ENCODE results near the gene SPDEF. TPM values are rescaled to one million over a fixed set of nuclear protein-coding genes. Genes with fewer than 3 reads are reported as not detected.

The SPDEF gene
- total RNA-seq, 1 donor from 2014 or later: 3.5 TPM

DNA sequence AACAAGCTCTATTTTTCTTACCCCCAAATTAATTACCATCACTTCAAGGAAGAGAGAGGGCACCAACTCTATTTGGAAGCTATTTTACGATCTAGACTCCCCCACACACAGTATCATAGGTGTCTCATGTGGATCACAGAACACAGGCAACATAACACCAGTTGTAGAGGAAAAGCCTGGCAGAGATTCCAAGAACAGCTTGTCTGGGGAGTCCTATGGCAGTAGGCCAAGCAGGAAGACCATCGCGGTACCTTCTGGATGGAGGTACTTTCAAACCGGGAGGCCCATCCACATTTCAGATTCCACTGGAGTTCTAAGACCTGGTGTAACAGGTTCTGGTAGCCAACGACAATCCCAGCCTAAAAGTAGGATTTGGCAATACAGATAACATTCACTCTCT, 37.6 kb upstream of the SPDEF start:
- TF ChIP-seq, protein P1, sequence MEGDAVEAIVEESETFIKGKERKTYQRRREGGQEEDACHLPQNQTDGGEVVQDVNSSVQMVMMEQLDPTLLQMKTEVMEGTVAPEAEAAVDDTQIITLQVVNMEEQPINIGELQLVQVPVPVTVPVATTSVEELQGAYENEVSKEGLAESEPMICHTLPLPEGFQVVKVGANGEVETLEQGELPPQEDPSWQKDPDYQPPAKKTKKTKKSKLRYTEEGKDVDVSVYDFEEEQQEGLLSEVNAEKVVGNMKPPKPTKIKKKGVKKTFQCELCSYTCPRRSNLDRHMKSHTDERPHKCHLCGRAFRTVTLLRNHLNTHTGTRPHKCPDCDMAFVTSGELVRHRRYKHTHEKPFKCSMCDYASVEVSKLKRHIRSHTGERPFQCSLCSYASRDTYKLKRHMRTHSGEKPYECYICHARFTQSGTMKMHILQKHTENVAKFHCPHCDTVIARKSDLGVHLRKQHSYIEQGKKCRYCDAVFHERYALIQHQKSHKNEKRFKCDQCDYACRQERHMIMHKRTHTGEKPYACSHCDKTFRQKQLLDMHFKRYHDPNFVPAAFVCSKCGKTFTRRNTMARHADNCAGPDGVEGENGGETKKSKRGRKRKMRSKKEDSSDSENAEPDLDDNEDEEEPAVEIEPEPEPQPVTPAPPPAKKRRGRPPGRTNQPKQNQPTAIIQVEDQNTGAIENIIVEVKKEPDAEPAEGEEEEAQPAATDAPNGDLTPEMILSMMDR (IDR thresholded peaks at IDR 0.05): no peak
- Histone ChIP-seq H3K4me3 (no peak overlapping the region), H3K36me3 (peaks cover 12% of the 10 kb centered on the region), H3K9me3 (no peaks in the 10 kb centered on the region), H3K27ac (no peak overlapping the region), H3K4me1 (peaks cover 24% of the 10 kb centered on the region), H3K27me3 (ENCODE audit: low read depth) (no peaks in the 10 kb centered on the region)
- ATAC-seq: no peak
- intact Hi-C loops (cut with DNase I): no loop called here
- no peak for DNase-seq

DNA sequence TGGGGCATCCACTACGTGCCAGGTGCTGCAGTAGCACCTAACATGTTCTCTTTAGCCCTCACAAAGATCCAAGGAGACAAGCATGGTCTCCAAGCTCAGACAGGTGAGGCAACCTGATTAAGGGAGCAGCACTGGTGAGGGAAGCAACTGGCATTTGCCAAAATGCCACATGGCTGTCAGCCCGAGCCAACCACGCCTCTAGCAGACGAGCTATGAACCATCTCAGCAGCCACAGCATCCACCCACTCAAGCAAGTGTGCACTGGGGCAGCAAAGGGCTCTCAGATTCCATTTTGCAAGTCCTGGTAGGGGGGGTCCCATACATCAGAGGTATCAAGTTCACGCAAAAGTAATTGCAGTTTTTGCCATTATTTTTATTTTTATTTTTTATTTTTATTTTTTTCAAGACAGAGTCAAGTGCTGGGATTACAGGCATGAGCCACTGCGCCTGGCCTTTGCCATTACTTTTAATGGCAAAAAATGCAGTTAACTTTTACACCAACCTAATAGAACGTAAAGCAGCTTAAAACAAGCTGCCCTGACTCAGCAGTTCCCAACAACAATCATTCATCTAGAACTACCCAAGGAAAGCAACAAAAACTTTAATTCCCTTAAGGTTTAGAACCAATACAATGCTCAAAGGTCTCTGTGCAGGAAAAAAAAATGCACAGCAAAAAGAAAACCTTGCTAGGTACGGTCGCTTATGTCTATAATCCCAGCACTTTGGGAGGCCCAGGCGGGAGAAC, 36.3 kb upstream of the SPDEF start:
- H3K27ac ChIP-seq: no peak overlapping the region
- intact Hi-C loops (cut with DNase I): no loop called here
- no peak for DNase-seq
- H3K27me3 ChIP-seq (ENCODE audit: low read depth): no peaks in the 10 kb centered on the region
- TF ChIP-seq, protein P1 (IDR thresholded peaks at IDR 0.05): no peak
- H3K36me3 ChIP-seq: peaks cover 24% of the 10 kb centered on the region
- H3K4me1 ChIP-seq: peaks cover 13% of the 10 kb centered on the region
- no peak overlapping the region for H3K4me3 ChIP-seq
- ATAC-seq: no peak
- no peaks in the 10 kb centered on the region for H3K9me3 ChIP-seq

DNA sequence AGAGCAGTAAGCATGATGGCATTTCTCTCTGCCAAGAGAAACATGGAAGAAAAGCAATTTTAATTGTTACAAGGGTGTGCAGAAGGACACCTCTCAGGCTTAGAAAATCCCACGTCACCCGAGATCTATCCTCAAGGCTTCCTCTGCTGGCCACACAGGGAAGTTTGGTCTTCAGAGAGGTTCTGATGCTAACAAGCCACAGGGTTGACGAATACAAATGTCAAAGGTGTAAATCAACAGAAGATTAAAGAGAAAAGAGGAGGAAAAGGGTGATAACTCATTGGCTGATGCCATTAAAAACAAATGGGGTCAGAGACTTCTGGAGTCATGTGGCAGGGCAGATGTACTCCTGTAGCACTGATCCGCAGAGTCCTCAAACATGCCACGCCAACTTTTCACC, 33.6 kb upstream of the SPDEF start:
- Histone ChIP-seq H3K4me3 (no peak overlapping the region), H3K27ac (no peak overlapping the region), H3K36me3 (peaks cover 24% of the 10 kb centered on the region), H3K9me3 (no peaks in the 10 kb centered on the region), H3K4me1 (peaks cover 10% of the 10 kb centered on the region), H3K27me3 (ENCODE audit: low read depth) (no peaks in the 10 kb centered on the region)
- DNase-seq: no peak
- ATAC-seq: no peak
- intact Hi-C loops (cut with DNase I): no loop called here
- TF ChIP-seq, protein P1 (IDR thresholded peaks at IDR 0.05): no peak

DNA sequence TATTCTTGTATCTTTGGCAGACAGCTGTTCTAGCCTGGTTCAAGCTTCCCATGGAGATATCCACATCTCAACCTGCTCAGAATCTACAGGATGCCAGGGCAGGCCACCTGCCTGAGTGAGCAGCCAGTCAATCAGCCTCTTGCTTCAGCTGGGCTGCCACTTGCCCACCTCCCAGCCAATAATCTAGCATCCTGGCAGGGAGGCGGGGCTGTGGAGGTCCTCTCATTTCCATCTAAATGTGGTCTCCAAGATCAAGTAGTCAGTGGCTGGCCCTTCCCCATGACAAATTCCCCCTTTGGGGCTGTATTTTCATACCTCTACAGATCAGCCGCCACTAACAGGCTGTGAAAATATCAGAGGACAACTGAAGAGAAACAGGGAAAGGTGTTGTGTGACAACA, 33.0 kb upstream of the SPDEF start:
- no peak for DNase-seq
- no peak for ATAC-seq
- no peaks in the 10 kb centered on the region for H3K9me3 ChIP-seq
- peaks cover 24% of the 10 kb centered on the region for H3K36me3 ChIP-seq
- intact Hi-C loops (cut with DNase I): no loop called here
- H3K4me1 ChIP-seq: peaks cover 6% of the 10 kb centered on the region
- no peaks in the 10 kb centered on the region for H3K27me3 ChIP-seq (ENCODE audit: low read depth)
- no peak overlapping the region for H3K4me3 ChIP-seq
- no peak overlapping the region for H3K27ac ChIP-seq
- TF ChIP-seq, protein P1 (IDR thresholded peaks at IDR 0.05): no peak

DNA sequence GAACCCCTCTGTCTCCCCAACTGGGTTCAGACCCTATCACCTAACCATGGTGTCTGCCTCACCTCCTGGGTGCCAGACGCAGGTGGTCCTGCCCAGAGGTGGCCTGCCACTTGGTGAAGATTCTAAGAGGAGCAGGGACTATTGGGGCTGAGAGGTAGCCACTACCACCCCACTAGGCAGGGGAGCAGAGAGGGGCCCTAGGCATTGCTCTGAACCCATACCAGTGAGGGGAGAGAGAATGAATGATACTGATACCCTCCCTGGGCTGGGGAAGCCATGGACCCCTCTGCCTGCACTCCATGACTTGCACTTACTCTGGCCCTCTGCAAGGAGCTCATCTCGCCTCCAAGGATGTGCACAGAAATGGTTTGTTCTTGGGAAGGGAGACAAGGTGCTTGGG, 31.7 kb upstream of the SPDEF start:
- TF ChIP-seq, protein P1 (IDR thresholded peaks at IDR 0.05): no peak
- Histone ChIP-seq H3K27me3 (ENCODE audit: low read depth) (no peaks in the 10 kb centered on the region), H3K36me3 (peaks cover 24% of the 10 kb centered on the region), H3K27ac (no peak overlapping the region), H3K9me3 (no peaks in the 10 kb centered on the region), H3K4me1 (no peaks in the 10 kb centered on the region), H3K4me3 (no peak overlapping the region)
- intact Hi-C loops (cut with DNase I): no loop called here
- no peak for ATAC-seq
- DNase-seq: no peak
